ENCODE data around the gene VSTM1. TPM values are rescaled to one million over a fixed set of nuclear protein-coding genes. Genes with fewer than 3 reads are reported as not detected.

VSTM1 gene
- total RNA-seq, 4 donors from 2014 or later, result not detected

DNA sequence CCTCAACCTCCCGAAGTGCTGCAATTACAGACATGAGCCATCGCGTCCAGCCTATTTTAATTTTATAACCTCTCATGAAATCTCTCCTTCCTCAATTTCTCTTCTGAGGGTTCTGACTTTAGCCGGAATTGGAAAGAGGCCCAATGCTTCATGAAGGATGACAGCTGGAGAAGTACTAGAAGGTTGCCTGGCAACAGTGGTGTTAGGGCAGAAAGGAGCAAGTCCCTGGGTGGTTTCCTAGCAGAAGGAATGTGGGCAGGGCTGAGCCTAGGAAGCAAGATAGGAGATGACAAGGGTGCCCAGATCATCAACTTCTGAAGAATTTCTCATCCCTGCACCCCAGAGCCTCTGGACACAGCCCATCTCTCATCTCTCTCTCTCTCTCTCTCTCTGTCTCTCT is 46.4 kb downstream of the VSTM1 start:
- TF ChIP-seq, protein P1, sequence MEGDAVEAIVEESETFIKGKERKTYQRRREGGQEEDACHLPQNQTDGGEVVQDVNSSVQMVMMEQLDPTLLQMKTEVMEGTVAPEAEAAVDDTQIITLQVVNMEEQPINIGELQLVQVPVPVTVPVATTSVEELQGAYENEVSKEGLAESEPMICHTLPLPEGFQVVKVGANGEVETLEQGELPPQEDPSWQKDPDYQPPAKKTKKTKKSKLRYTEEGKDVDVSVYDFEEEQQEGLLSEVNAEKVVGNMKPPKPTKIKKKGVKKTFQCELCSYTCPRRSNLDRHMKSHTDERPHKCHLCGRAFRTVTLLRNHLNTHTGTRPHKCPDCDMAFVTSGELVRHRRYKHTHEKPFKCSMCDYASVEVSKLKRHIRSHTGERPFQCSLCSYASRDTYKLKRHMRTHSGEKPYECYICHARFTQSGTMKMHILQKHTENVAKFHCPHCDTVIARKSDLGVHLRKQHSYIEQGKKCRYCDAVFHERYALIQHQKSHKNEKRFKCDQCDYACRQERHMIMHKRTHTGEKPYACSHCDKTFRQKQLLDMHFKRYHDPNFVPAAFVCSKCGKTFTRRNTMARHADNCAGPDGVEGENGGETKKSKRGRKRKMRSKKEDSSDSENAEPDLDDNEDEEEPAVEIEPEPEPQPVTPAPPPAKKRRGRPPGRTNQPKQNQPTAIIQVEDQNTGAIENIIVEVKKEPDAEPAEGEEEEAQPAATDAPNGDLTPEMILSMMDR (IDR thresholded peaks at IDR 0.05; ENCODE audit: low read depth), result no peak

DNA sequence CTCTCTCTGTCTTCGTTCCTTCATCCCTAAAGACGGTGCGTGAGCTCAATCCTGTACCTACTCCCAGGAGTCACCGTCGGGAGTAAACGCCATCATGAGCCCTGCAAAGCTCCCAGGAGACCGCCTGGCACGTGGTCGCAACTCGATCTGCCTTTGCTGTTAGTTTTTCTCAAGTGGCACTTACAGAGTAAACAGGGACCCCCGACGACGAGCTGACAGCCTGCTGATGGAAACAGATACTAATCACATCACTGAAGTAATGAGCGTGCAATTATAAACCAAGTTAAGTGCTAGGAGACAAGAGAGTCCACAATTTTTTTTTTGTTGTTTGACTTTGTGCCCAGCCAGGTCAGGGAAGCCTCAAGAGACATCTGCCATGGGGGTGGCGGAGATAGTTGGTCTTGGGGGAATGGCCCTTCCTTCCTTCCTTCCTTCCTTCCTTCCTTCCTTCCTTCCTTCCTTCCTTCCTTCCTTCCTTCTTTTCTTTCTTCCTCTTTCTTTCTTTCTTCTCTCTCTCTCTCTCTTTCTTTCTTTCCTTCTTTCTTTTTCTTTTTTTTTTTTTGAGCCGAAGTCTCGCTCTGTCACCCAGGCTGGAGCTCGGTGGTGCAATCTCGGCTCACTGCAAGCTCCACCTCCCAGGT is 48.7 kb downstream of the VSTM1 start:
- TF ChIP-seq, protein P1 (IDR thresholded peaks at IDR 0.05; ENCODE audit: low read depth), result no peak

DNA sequence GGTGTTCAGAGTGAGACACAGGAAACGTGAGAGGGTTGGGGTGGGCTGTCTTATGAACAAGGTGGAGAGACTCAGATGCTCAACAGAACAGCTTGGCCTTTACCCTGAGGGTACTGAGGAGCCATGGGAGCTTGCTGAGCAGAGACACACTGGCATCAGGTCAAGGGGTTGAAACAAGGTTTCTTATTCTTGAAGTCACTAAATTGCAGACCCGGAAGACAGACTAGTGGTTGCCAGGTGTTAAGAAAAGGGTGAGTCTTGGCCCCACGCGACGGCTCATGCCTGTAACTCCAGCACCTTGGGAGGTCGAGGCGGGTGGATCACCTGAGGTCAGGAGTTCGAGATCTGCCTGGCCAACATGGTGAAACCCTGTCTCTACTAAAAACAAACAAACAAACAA is 49.8 kb downstream of the VSTM1 start:
- TF ChIP-seq, protein P1 (IDR thresholded peaks at IDR 0.05; ENCODE audit: low read depth), result no peak

DNA sequence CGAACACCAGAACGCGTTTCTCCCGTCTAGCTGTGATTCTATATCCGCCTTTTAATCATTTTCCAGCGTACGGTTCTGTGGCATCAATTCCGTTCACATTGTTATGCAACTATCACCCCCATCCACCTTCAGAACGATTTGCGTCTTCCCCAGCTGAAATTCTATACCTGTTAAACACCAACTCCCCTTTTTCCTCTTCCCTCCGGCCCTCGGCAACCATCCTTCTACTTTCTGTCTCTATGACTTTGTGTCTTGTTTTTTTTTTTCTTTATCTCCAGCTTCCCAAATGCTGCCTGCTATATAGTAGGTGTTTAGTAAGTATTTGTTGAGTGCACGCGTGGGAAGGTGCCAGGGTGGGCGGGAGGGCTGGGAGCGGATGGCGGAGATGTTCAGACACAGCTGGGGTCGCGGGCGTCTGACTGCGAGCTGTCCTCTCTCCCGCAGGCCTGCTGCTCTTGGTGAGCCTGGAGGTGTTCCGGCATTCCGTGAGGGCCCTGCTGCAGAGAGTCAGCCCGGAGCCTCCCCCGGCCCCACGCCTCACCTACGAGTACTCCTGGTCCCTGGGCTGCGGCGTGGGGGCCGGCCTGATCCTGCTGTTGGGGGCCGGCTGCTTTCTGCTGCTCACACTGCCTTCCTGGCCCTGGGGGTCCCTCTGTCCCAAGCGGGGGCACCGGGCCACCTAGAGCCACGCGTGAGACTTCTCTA is 52.0 kb downstream of the VSTM1 start:
- TF ChIP-seq, protein P1 (IDR thresholded peaks at IDR 0.05; ENCODE audit: low read depth), result no peak

DNA sequence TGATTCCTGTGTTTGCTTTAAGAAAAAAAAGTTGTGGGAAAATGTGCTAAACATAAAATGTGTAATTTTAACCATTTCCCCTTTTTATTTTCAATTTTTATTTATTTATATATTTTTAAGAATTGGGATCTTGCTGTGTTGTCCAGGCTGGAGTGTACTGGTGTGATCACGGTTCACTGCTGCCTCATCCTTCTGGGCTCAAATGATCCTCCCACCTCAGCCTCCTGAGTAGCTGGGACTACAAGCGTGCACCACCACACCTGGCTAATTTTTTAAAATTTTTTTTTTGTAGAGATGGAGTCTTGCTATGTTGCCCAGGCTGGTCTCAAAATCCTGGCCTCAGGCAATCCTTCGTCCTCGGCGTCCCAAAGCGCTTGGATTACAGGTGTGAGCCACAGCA is 53.2 kb downstream of the VSTM1 start:
- TF ChIP-seq, protein P1 (IDR thresholded peaks at IDR 0.05; ENCODE audit: low read depth), result no peak

DNA sequence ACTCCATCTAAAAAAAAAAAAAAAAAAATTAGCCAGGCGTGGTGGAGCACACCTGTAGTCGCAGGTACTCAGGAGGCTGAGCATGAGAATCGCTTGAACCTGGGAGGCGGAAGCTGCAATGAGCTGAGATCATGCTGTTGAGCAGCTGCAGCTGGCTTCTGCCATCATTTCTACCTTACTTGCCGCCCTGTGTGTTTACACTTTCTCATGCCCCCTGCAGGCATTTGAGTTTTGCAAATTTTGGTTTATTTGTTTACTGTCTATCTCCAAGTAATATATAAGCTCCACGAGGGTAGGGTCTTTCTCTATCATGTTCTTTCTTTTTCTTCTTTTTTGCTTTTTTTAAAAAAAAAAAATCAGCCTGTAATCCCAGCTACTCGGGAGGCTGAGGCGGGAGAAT is 54.3 kb downstream of the VSTM1 start:
- TF ChIP-seq, protein P1 (IDR thresholded peaks at IDR 0.05; ENCODE audit: low read depth), result no peak

DNA sequence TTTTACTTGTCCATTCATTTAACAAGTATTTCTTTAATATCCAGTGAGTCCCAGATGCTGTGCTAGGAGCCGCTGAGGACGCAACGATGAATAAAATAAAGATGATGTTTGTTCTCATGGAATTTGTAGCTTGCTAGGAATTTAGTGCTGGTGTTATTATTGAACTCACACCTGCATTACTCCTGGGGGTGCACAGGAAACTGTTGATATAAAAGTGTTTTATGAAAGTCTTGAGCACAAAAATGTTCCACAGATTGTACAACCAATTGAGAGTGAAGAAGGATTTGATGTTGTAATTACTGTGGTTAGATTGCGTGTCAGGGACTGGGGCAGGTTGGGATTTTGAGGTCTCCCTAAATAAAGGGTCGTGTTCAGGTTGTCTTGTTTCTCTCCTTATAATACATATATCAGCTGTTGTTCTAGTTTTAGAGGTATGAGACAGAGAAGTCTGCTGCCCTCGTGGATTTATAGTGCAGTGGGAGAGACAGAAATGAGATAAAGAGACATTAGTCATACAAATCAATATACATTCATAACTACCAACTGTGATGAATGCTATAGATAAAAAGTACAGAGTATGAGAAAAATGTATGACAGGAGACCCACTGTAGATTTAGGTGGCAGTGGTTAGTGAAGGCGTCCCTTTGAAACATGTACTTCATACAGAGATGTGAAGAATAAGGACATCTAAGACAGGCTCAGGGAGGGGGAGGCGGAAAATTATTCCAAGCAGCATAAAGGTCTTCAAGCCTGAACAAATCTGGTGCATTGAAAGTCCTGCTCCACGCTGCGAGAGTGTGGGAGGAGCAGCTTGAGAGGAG is 61.0 kb downstream of the VSTM1 start:
- TF ChIP-seq, protein P1 (IDR thresholded peaks at IDR 0.05; ENCODE audit: low read depth), result no peak
